Vagina (tissue), 2 donors: Measurements from ENCODE around the gene KRTAP10-4.

Experiments used
- CTCF ChIP-seq, 3 experiments: fragments of 450-650 bp in 2 of 3; fragments of 200-600 bp in 1 of 3; sonication (generic) in 1 of 3; IDR thresholded peaks; one replicate each; pipeline ENCODE4 v1.5.1; 2017 to 2019; ENCODE audit warnings: antibody characterized with exemption in 3 of 3, mild to moderate bottlenecking in 2 of 3, moderate library complexity in 2 of 3
- POLR2A ChIP-seq, 2 donors: fragments of 450-650 bp; IDR thresholded peaks; one replicate each; pipeline ENCODE4 v1.6.1; 2017; ENCODE audit warnings: antibody characterized with exemption in 2 of 2, mild to moderate bottlenecking in 2 of 2, moderate library complexity in 2 of 2
- POLR2AphosphoS5 ChIP-seq, 2 donors: sonication (generic); formaldehyde crosslinking; IDR thresholded peaks; one replicate each; pipeline ENCODE4 v1.9.0; 2017; ENCODE audit warnings: antibody characterized with exemption in 2 of 2, mild to moderate bottlenecking in 2 of 2, low read depth in 1 of 2; ENCODE audit not compliant: insufficient read depth in 1 of 2

DNA sequence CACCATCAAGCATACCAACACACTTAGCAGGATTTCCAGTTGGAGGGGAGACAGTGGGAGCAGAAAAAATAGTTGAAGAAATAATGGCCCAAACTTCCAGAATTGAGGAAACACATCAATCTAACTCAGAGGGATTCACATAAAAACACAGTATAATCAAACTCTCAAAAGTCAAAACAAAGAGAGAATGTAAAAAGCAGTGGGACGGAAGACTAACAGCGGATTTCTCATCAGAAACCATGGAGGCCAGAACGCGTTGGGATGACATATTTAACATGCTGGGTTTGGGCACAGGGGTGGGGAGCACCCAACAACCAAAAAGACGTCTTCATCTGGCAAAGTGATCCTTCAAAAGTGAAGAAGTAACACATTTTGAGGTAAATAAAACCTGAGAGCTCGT is 46.4 kb downstream of the KRTAP10-4 start:
- TF ChIP-seq CTCF (IDR thresholded peaks at IDR 0.05), result no peak
- TF ChIP-seq POLR2AphosphoS5 (IDR thresholded peaks at IDR 0.05; ENCODE audit: insufficient read depth in 1 of 2, low read depth in 1 of 2), result no peak
- TF ChIP-seq POLR2A (IDR thresholded peaks at IDR 0.05), result no peak
